ENCODE results near the gene STN1. TPM values are rescaled to one million over a fixed set of nuclear protein-coding genes. Genes with fewer than 3 reads are reported as not detected.

Gene STN1
- polyA plus RNA-seq, 1 of the 3 experiments (the other 2 are of a cell fraction), result 22.1 TPM

GRCh38 chr10:103892181-103892580, 25.8 kb downstream of the STN1 start:
- DNase-seq, result no peak
- Histone ChIP-seq H2AFZ (ENCODE audit: low read depth) (no peak overlapping the region), H3K27me3 (ENCODE audit: insufficient read depth) (no peaks in the 10 kb centered on the region), H3F3A (replicated peaks; ENCODE audit: insufficient read depth) (peaks cover 17% of the 10 kb centered on the region), H3K9me2 (no peaks in the 10 kb centered on the region), H3K9ac (no peak overlapping the region), H3K27ac (ENCODE audit: low read depth in 2 of 2, low read length in 1 of 2) (no peak overlapping the region), H3K36me3 (replicated peaks in 1 of 2; ENCODE audit: control insufficient read depth in 1 of 2, insufficient read depth in 2 of 2, low read length in 1 of 2) (peaks cover 29% of the 10 kb centered on the region in 2 experiments), H3K4me3 (ENCODE audit: low read depth in 2 of 2, low read length in 1 of 2) (no peak overlapping the region), H3K4me1 (ENCODE audit: control insufficient read depth in 1 of 2, insufficient read depth in 2 of 2, low read depth in 1 of 2, low read length in 1 of 2) (peaks cover 8 to 39% of the 10 kb centered on the region in 2 experiments), H3K4me2 (no peak overlapping the region), H4K20me1 (ENCODE audit: insufficient read depth) (no peaks in the 10 kb centered on the region), H3K79me2 (ENCODE audit: insufficient read depth) (no peaks in the 10 kb centered on the region), H3K9me3 (no peaks in the 10 kb centered on the region)
- WGBS (ENCODE audit: low lambda C conversion rate), result 84% methylated on average over 3 of the region's 3 CpGs
- ChIA-PET CTCF (interaction anchor here (1.1 to 2.0 kb wide), 2 partner anchors 179 to 230 kb away, joined by 3 to 6 read pairs; partner anchors contain the start of gene SFR1), POLR2A (no interaction called here)
- TF ChIP-seq USF1 (IDR thresholded peaks at IDR 0.05; ENCODE audit: borderline replicate concordance, low read depth), result no peak
- TF ChIP-seq NFIC (IDR thresholded peaks at IDR 0.05; ENCODE audit: borderline replicate concordance), result no peak
- TF ChIP-seq TAF1 (IDR thresholded peaks at IDR 0.05; ENCODE audit: borderline replicate concordance, low read depth, low read length), result no peak
- no peak for TF ChIP-seq EP300 (IDR thresholded peaks at IDR 0.05; ENCODE audit: borderline replicate concordance in 1 of 2, low read depth in 1 of 2, low read length in 1 of 2)
- TF ChIP-seq SMC3 (IDR thresholded peaks at IDR 0.05; ENCODE audit: low read depth, low read length), result no peak
- TF ChIP-seq SIN3A (IDR thresholded peaks at IDR 0.05; ENCODE audit: borderline replicate concordance, low read depth, low read length), result no peak
- no peak for TF ChIP-seq RXRA (IDR thresholded peaks at IDR 0.05; ENCODE audit: borderline replicate concordance, low read depth)
- no peak for TF ChIP-seq TEAD4 (IDR thresholded peaks at IDR 0.05; ENCODE audit: borderline replicate concordance, insufficient read depth)
- no peak for TF ChIP-seq MAX (IDR thresholded peaks at IDR 0.05; ENCODE audit: low read depth)
- no peak for TF ChIP-seq IRF3 (IDR thresholded peaks at IDR 0.05; ENCODE audit: low read depth, low read length)
- TF ChIP-seq GATA2 (CRISPR knock-in tag; IDR thresholded peaks at IDR 0.05), result no peak

GRCh38 chr10:103890688-103891087, 27.3 kb downstream of the STN1 start:
- no peak overlapping the region for H3K9ac ChIP-seq
- WGBS (ENCODE audit: low lambda C conversion rate), result 86% methylated on average over 2 of the region's 2 CpGs
- H3K27ac ChIP-seq (ENCODE audit: low read depth in 2 of 2, low read length in 1 of 2), result no peak overlapping the region
- no peak overlapping the region for H3K4me3 ChIP-seq (ENCODE audit: low read depth in 2 of 2, low read length in 1 of 2)
- no peak overlapping the region for H2AFZ ChIP-seq (ENCODE audit: low read depth)
- POLR2A ChIA-PET, result no interaction called here
- H3K79me2 ChIP-seq (ENCODE audit: insufficient read depth), result no peaks in the 10 kb centered on the region
- CTCF ChIA-PET, result interaction anchor here (0.7 to 1.8 kb wide), 7 partner anchors 9 to 233 kb away, joined by 3 to 7 read pairs (median 4); partner anchors contain the start of gene SFR1
- no peaks in the 10 kb centered on the region for H3K9me2 ChIP-seq
- TF ChIP-seq RCOR1 (IDR thresholded peaks at IDR 0.05; ENCODE audit: low read length), result no peak
- TF ChIP-seq CHD2 (IDR thresholded peaks at IDR 0.05; ENCODE audit: low read length, partially characterized antibody), result no peak
- peaks cover 8 to 33% of the 10 kb centered on the region in 2 experiments for H3K4me1 ChIP-seq (ENCODE audit: control insufficient read depth in 1 of 2, insufficient read depth in 2 of 2, low read depth in 1 of 2, low read length in 1 of 2)
- H4K20me1 ChIP-seq (ENCODE audit: insufficient read depth), result no peaks in the 10 kb centered on the region
- H3K36me3 ChIP-seq (replicated peaks in 1 of 2; ENCODE audit: control insufficient read depth in 1 of 2, insufficient read depth in 2 of 2, low read length in 1 of 2), result peaks cover 30 to 41% of the 10 kb centered on the region in 2 experiments
- DNase-seq, result no peak
- H3K27me3 ChIP-seq (ENCODE audit: insufficient read depth), result no peaks in the 10 kb centered on the region
- peaks cover 17% of the 10 kb centered on the region for H3F3A ChIP-seq (replicated peaks; ENCODE audit: insufficient read depth)
- H3K9me3 ChIP-seq, result no peaks in the 10 kb centered on the region
- H3K4me2 ChIP-seq, result no peak overlapping the region
